HL-60 (cell line): ENCODE data around the gene RNGTT.
"Not testable (repeated sequence)": the region's sequence is repeated elsewhere in the genome, so short reads cannot be mapped to it uniquely, and the experiment has no call there.

ENCODE experiments used
- DNase-seq, 2 experiments: peaks; one replicate each; pipeline ENCODE4 v3.0.0-alpha.2; 2010 to 2020; ENCODE audit warnings: low read depth in 1 of 2, low spot score in 1 of 2
- H3K27ac ChIP-seq: fragments of 250-450 bp; sonication (Bioruptor Pico); replicated peaks from 2 replicates; pipeline ENCODE4 v1.5.1; 2020; ENCODE audit warnings: mild to moderate bottlenecking, moderate library complexity
- H3K27me3 ChIP-seq: fragments of 250-450 bp; sonication (Bioruptor Pico); 2 replicates; pipeline ENCODE4 v1.5.1; 2021; ENCODE audit warnings: mild to moderate bottlenecking, moderate library complexity; ENCODE audit not compliant: insufficient read depth, poor library complexity, severe bottlenecking
- H3K4me3 ChIP-seq: replicated peaks from 2 replicates; pipeline ENCODE4 v1.5.1; 2011; ENCODE audit warnings: mild to moderate bottlenecking, control low read depth, low read length; ENCODE audit not compliant: insufficient read depth
- CTCF ChIP-seq: IDR thresholded peaks from one replicate; pipeline ENCODE4 v1.5.1; 2011; ENCODE audit warnings: low read length, control low read depth, inconsistent platforms; ENCODE audit not compliant: insufficient read depth
- GABPA ChIP-seq: IDR thresholded peaks from 2 replicates; pipeline ENCODE4 v1.6.1; 2012; ENCODE audit warnings: low read depth
- POLR2AphosphoS5 ChIP-seq: IDR thresholded peaks from 2 replicates; pipeline ENCODE4 v1.6.1; 2012; ENCODE audit warnings: low read depth
- REST ChIP-seq: IDR thresholded peaks from 2 replicates; pipeline ENCODE4 v1.6.1; 2012; ENCODE audit warnings: low read depth; ENCODE audit not compliant: insufficient replicate concordance
- SPI1 ChIP-seq: IDR thresholded peaks from 2 replicates; pipeline ENCODE4 v1.6.1; 2012; ENCODE audit warnings: low read depth, mild to moderate bottlenecking, borderline replicate concordance

The RNGTT gene

DNA sequence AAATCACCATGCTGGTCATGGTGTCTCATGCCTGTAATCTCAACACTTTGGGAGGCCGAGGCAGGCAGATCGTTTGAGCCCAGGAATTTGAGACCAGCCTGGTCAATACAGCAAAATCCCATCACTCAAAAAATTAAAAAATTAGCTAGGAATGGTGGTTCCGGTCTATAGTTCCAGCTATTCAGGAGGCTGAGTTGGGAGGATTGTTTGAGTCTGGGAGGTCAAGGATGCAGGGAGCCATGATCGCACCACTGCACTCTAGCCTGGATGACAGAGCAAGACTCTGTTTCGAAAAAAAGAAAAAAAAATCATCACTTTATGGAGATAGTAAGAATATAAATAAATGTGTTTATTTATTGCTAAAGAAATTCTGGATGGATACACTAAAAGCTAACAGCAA, 124.1 kb downstream of the RNGTT start:
- H3K27me3 ChIP-seq: no peaks in the 10 kb centered on the region
- H3K27ac ChIP-seq: no peak overlapping the region
- H3K4me3 ChIP-seq: no peak overlapping the region
- DNase-seq: no peak
- TF ChIP-seq SPI1 (no peak), REST (no peak), POLR2AphosphoS5 (no peak), GABPA (no peak)

DNA sequence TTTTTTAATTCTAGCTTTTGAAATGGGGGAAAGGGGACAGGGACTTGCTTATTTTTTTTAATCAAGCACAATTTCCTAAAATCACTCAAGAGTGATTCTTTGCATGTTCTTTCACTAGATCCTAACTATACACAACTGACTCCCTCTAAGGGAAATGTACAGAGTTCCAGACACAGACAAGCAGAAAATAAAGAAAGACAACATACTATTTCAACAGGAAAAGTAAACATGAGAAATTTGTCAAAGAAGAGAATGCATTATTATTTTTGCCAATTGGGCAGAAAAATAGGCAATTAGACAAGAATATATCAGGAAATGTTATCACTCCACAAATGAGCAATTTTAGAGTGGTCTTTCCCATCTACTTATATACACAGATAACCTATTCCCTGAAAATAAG, 128.2 kb downstream of the RNGTT start:
- H3K27ac ChIP-seq: no peak overlapping the region
- H3K27me3 ChIP-seq: no peaks in the 10 kb centered on the region
- TF ChIP-seq SPI1 (no peak), POLR2AphosphoS5 (no peak), GABPA (no peak), CTCF (no peak), REST (no peak)
- DNase-seq: no peak
- H3K4me3 ChIP-seq: no peak overlapping the region

- H3K27me3 ChIP-seq, H3K27ac ChIP-seq, H3K4me3 ChIP-seq, DNase-seq: not testable (repeated sequence)
Observed at GRCh38 chr6:88833071-88833470, 130.3 kb downstream of the RNGTT start.

- not testable (repeated sequence) for H3K4me3 ChIP-seq, H3K27ac ChIP-seq, DNase-seq, H3K27me3 ChIP-seq
Observed at GRCh38 chr6:88827599-88827998, 135.8 kb downstream of the RNGTT start.

DNA sequence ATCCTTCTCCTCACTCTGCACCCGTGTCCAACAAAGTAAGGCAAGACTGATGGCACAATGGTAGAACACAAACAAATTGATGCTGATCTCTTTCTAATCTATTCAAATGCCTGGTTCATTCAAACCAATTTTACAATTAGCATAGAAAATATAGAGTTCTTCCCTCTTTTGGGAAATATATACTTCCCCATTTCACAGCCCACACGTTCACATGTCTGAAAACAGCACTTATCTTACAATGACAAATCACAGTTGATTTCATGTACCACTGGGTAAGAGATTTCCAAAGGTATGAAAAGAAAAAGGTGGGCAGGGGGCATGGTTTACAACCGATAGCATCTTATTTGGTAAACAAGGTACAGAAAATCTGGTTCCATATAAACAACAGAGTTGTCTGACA, 137.6 kb downstream of the RNGTT start:
- H3K4me3 ChIP-seq: no peak overlapping the region
- TF ChIP-seq GABPA (no peak), CTCF (no peak), REST (no peak), POLR2AphosphoS5 (no peak), SPI1 (no peak)
- H3K27me3 ChIP-seq: no peaks in the 10 kb centered on the region
- no peak for DNase-seq
- no peak overlapping the region for H3K27ac ChIP-seq
